DOHH2 (cell line): ENCODE data around the gene CYBRD1.

Experiments used
- CTCF ChIP-seq: fragments of 200-600 bp; sonication (generic); IDR thresholded peaks from one replicate; pipeline ENCODE4 v1.5.1; 2014; ENCODE audit warnings: antibody characterized with exemption, mild to moderate bottlenecking, low read depth, low read length; ENCODE audit not compliant: poor library complexity, severe bottlenecking
- EZH2phosphoT487 ChIP-seq: fragments of 200-600 bp; sonication (generic); IDR thresholded peaks from 2 replicates; pipeline ENCODE4 v1.6.1; 2017; ENCODE audit warnings: borderline replicate concordance, mild to moderate bottlenecking, antibody characterized with exemption, low read length, moderate library complexity, mixed read lengths

- TF ChIP-seq EZH2phosphoT487 = no peak
- TF ChIP-seq CTCF = no peak
Observed at GRCh38 chr2:171564463-171564862, 42.2 kb downstream of the CYBRD1 start.
